ENCODE results near the gene LCN1. TPM values are rescaled to one million over a fixed set of nuclear protein-coding genes. Genes with fewer than 3 reads are reported as not detected.
A peak's percentile ranks its signal among the peaks of the same experiment; 100 is the strongest.

LCN1 gene
- total RNA-seq, 1 experiment from 2014 or later, result not detected

DNA sequence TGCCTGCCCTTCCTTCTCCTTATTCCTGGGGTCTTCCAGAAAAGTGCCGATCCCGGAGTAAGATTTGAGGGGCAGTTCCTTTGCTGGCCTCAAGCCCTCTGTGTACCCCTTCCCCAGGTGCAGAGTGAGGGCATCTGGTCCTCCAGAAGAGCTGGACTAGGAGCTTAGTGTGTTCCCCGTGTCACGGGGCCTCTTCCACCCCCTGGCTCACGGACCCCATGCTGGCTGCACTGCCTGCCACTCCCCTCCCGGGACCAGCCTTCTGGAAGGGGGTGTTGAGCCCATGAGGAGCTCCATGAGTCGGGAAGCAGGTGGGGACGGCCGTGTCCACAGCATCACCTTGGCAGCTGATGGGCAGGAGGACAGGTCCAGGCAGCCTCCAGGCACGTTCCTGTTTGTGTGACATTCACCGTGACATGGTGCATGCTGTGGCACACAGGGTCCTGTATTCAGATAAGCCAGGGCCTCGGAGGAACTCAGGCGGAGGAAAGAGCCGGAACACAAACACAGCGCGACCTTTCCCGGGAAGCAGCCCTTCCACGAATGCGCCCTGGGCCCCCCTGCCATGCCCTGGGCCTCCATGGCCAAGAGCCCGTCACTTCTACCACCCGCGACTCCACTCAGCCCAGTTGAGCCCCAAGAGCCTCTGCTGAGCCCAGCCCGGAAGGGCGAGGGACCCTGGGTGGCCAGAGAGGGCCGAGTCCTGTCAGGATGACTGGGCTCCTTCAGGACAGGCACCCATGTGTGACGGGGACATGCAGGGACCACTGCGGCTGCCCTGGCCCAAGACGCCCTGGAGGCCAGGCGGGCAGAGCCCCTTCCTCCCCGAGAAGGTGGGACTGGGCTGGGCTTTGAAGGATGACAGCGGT, 5.9 kb upstream of the LCN1 start:
- 0 out of 2 replicates have a peak, but pooled peaks cover 4% of the 10 kb centered on the region for H3K4me1 ChIP-seq (ENCODE audit: insufficient read depth, low read length)
- CTCF ChIA-PET, result no interaction called here
- no peaks in the 10 kb centered on the region for H4K20me1 ChIP-seq (ENCODE audit: low read length)
- H3F3A ChIP-seq (ENCODE audit: low read length, unreplicated experiment), result no peaks in the 10 kb centered on the region
- H3K36me3 ChIP-seq (ENCODE audit: low read depth, low read length), result no peaks in the 10 kb centered on the region
- H3K9ac ChIP-seq (ENCODE audit: low read length), result no peak overlapping the region
- no TSS peak for BruUV-seq (replicated peaks)
- TF ChIP-seq, protein P1, sequence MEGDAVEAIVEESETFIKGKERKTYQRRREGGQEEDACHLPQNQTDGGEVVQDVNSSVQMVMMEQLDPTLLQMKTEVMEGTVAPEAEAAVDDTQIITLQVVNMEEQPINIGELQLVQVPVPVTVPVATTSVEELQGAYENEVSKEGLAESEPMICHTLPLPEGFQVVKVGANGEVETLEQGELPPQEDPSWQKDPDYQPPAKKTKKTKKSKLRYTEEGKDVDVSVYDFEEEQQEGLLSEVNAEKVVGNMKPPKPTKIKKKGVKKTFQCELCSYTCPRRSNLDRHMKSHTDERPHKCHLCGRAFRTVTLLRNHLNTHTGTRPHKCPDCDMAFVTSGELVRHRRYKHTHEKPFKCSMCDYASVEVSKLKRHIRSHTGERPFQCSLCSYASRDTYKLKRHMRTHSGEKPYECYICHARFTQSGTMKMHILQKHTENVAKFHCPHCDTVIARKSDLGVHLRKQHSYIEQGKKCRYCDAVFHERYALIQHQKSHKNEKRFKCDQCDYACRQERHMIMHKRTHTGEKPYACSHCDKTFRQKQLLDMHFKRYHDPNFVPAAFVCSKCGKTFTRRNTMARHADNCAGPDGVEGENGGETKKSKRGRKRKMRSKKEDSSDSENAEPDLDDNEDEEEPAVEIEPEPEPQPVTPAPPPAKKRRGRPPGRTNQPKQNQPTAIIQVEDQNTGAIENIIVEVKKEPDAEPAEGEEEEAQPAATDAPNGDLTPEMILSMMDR (conservative IDR thresholded peaks at IDR 0.05; ENCODE audit: low read depth, low read length), result no peak
- TF ChIP-seq EZH2phosphoT487 (IDR thresholded peaks at IDR 0.05; ENCODE audit: borderline replicate concordance, low read length) (no peak), EZH2 (IDR thresholded peaks at IDR 0.05; ENCODE audit: low read length, unreplicated experiment) (no peak)
- no peaks in the 10 kb centered on the region for H3K9me3 ChIP-seq (ENCODE audit: low read length)
- no peak overlapping the region for H3K4me2 ChIP-seq (ENCODE audit: low read length)
- intact Hi-C loops (cut with micrococcal nuclease), result no loop called here
- POLR2A ChIA-PET (ENCODE audit: unreplicated experiment), result no interaction called here
- ATAC-seq (no peak), DNase-seq (no peak)
- H3K27me3 ChIP-seq (ENCODE audit: low read length), result no peaks in the 10 kb centered on the region
- no peak overlapping the region for H3K27ac ChIP-seq (ENCODE audit: low read length)
- H2AFZ ChIP-seq (ENCODE audit: low read length), result no peak overlapping the region
- no peaks in the 10 kb centered on the region for H3K9me2 ChIP-seq (replicated peaks; ENCODE audit: low read length)
- no peak overlapping the region for H3K4me3 ChIP-seq (ENCODE audit: low read length)
- H3K79me2 ChIP-seq (ENCODE audit: low read length), result no peaks in the 10 kb centered on the region

DNA sequence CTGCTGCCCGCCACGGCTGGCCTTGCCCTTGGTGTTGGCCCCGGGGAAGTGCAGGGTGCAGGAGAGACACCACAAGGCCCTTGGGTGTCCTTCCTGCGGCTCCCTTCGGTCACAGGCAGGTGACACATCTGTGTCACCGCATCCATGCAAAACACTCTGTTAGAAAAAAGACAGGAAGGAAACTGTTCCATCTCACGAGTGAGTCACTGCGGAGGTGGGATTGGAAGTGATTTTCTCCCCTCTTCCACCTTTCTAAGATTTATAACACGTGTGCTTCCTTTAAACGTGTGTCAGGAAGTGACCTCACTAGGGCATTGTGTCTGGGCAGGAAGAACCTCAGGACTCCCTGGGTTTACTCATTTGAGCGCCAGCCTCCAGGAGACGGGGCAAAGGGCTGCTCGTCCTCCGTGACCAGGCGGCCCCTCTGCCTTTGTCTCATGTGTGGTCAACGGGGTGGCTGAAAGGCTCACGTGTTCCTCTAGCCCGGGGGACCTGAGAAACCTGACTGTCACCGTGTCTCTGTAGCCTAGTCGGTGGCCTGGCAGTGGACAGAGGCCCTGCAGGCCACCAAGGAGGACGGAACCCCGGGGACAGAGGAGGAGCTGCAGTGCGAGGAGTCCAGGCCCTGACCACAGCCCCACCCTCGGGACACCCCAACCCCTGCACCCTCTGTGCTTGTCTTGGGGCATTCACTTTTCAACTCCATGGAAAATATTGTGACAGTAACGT, 4.9 kb upstream of the LCN1 start:
- no peaks in the 10 kb centered on the region for H3K27me3 ChIP-seq (ENCODE audit: low read length)
- H3F3A ChIP-seq (ENCODE audit: low read length, unreplicated experiment), result no peaks in the 10 kb centered on the region
- H3K36me3 ChIP-seq (ENCODE audit: low read depth, low read length), result no peaks in the 10 kb centered on the region
- no peak overlapping the region for H3K27ac ChIP-seq (ENCODE audit: low read length)
- BruUV-seq (replicated peaks), result no TSS peak
- H3K4me3 ChIP-seq (ENCODE audit: low read length), result no peak overlapping the region
- DNase-seq (peak; percentile 13), ATAC-seq (no peak)
- POLR2A ChIA-PET (ENCODE audit: unreplicated experiment), result no interaction called here
- H3K4me1 ChIP-seq (ENCODE audit: insufficient read depth, low read length), result 0 out of 2 replicates have a peak, but pooled peaks cover under 1% of the 10 kb centered on the region
- intact Hi-C loops (cut with micrococcal nuclease), result no loop called here
- no peaks in the 10 kb centered on the region for H3K9me3 ChIP-seq (ENCODE audit: low read length)
- no peaks in the 10 kb centered on the region for H4K20me1 ChIP-seq (ENCODE audit: low read length)
- H3K4me2 ChIP-seq (ENCODE audit: low read length), result no peak overlapping the region
- H3K9ac ChIP-seq (ENCODE audit: low read length), result no peak overlapping the region
- TF ChIP-seq EZH2 (IDR thresholded peaks at IDR 0.05; ENCODE audit: low read length, unreplicated experiment) (no peak), EZH2phosphoT487 (IDR thresholded peaks at IDR 0.05; ENCODE audit: borderline replicate concordance, low read length) (no peak)
- TF ChIP-seq, protein P1 (conservative IDR thresholded peaks at IDR 0.05; ENCODE audit: low read depth, low read length), result no peak
- H2AFZ ChIP-seq (ENCODE audit: low read length), result no peak overlapping the region
- no peaks in the 10 kb centered on the region for H3K9me2 ChIP-seq (replicated peaks; ENCODE audit: low read length)
- CTCF ChIA-PET, result no interaction called here
- no peaks in the 10 kb centered on the region for H3K79me2 ChIP-seq (ENCODE audit: low read length)

Measured in PC-3 (cell line).